NOMO-1 treated with dmso at 0.1 percent for 144 hours (cell line): ENCODE results near the gene AADACL4.
"Not testable (repeated sequence)": the region's sequence is repeated elsewhere in the genome, so short reads cannot be mapped to it uniquely, and the experiment has no call there.

Source experiments
- DNase-seq: peaks from one replicate; lab custom pipeline; 2025; ENCODE audit not compliant: unreplicated experiment; lab: John Stamatoyannopoulos, UW

The AADACL4 gene

DNA sequence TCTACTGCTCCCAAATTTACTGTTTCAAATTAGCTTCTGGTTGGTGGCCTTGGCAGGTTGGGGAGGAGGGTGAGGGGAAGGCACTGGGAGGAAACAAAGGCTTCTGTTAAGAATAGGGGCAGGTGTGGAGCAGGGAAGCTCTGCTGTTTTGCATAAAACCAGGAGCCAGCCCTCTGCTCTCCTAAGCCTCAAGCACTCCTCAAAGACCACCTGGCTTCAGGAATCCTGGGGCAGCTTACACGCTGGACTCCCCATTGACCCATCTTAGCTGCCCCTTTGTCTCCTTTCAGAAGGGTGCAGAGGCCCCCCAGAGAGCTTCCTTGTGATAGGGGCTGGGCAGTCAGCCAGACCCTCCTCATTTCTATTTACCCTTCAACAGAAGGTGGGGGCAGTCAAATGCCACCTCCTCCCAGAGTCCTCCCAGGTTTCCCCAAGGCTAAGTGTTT lies 14.4 kb upstream of the AADACL4 start:
- no peak for DNase-seq

GRCh38 chr1:12629985-12630760 lies 13.7 kb upstream of the AADACL4 start:
- DNase-seq: no peak

DNA sequence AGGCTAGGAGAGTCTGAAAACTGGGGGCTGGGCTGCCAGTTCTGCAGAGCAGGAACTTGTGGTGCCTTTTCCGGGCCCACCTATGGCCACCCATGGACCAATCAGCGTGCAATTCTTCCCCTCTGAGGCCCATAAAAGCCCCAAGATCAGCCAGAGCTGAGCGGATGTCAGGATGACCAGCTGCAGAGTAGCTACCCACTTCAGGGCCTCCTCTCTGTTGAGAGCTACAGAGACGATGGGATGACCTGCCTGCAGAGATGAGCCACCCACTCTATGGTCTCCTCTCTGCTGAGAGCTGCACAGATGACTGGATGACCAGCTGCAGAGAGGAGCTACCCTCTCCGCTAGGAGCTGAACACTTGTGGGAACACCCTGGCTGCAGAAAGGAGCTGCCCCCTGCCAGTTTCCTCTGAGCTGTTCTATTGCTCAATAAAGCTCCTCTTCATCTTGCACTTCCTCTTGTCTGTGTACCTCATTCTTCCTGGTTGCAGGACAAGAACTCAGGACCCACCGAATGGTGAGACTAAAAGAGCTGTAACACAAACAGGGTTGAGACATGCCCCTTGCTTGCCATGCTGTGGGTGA lies 12.8 kb upstream of the AADACL4 start:
- no peak for DNase-seq

- DNase-seq: no peak
Observed at GRCh38 chr1:12631571-12631970, 12.3 kb upstream of the AADACL4 start.

DNA sequence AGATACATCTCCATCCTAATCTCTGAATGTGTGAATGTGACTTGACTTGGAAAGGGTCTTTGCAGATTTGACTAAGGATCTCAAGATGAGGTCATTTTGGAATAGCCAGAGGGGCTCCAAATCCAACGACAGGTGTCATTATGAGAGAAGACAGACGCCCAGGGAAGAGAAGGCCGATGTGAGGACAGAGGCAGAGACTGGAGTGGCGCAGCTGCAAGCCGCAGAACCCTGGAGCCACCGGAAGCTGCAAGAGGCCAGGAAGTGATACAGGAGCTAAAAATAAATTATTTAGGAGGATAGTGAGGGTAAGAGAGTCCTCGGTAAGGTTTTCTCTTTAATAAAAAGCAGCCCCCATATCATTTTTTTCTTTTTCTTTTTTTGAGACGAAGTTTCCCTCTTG lies 9.7 kb upstream of the AADACL4 start:
- DNase-seq: peak; percentile 26

DNA sequence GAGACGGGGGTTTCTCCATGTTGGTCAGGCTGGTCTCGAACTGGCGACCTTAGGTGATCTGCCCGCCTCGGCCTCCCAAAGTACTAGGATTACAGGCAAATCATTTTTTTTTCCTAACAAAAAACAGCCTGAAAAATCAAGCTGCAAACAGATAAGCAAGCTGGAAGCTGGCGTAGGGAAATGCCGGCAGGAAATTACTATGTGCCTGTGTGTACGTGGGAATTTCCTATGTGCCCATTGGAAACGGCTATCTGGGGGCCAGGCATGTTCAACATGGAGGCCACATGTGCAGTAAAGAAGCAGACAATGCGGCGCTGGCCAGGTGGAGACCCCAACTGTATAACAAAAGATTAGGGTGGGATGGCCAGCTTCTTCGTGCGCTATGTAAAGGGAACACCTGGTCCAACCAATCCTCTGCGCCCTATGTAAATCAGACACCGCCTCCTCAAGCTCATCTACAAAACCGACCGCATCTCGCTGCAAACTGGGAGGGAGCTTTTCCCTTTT lies 9.1 kb upstream of the AADACL4 start:
- no peak for DNase-seq

DNA sequence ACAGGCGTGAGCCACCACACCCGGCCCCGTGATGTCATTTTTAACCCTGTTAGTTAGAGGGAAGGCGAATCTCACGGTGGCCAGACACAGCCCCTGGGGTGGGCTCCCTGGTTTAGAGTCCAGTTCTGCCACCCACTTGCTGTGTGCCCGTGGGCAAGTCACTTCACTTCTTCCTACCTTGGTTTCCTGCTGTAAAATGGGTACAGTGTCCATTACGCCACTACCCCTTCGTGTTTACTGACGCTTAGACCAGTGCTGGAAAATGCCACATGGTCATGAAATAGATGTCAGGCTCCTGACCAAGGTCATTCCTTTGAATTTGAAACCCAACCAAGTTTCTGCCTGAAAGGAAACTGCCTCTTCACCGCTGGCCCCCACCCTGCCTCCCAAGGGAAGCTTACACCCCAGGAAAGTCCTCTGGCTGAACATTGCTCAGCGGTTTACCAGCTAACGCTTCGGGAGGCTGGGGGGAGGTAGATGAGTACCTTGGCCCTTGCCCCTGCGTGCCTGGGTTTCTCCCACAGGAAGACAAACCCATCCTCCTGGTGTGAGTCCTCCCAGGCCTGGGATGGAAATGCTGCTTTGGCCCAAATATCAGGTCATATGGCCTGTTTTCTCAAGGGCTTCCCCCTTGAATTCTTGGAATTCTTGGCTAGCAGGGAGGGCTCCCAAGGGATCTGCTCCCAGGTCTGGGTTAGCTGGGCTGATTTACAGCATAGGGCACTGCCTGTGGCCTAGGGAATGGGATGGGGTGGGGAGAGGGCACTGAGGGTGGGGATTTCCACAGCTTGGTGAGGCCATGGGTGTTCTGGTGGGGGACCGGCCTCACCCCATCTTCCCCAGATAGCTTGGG lies 7.6 kb upstream of the AADACL4 start:
- no peak for DNase-seq

DNA sequence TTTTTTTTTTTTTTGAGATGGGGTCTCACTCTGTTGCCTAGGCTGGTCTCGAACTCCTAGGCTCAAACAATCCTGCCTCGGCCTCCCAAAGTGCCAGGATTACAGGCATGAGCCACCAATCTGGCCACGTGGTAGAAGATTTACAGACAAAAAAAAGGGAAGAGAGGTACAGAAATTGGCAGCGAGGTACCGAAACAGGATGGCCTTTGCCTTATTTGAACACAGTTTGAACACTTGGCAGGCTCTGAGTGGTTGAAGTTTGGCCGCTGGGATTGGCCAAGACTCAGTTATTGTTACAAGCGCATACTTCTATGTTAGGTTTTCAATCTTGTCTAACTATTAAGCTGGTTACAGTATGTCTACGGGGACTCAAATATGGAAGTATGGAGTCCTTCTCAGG lies 6.2 kb upstream of the AADACL4 start:
- no peak for DNase-seq

- DNase-seq: no peak
Observed at GRCh38 chr1:12640237-12640957, 3.5 kb upstream of the AADACL4 start.

DNA sequence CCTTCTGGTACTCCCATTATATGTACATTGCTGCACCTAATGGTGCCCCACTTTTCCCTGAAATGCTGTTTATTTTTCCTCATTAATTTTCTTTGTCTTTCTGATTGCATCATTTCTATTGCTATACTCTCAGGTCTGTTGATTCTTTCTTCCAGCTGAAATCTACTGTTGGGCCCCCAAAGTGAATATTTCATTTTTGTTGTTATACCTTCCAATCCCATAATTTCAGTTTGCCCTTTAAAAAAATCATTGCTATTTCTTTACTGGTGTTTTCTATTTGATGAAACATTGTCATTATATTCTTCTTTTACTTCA lies 3.0 kb upstream of the AADACL4 start:
- DNase-seq: no peak

DNA sequence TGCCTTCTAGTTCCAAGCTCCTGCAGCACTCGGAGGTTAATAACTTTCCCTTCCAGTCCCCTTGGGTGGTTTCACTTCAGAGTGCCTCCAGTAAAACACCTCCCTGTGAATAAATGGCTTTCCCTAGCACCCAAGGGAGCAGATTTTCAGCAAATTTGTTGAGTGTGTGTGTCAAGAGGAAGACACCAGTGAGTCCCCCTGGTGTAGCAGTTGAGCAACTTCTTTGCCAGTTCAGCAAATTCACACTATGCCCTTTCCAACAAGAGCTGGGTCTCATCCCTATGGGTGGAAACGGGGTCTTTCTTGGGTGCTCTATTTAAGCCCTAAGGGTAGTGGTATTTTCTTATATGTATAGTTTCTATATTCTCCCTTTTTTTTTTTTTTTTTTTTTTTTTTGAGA lies 806 bp upstream of the AADACL4 start:
- no peak for DNase-seq

DNA sequence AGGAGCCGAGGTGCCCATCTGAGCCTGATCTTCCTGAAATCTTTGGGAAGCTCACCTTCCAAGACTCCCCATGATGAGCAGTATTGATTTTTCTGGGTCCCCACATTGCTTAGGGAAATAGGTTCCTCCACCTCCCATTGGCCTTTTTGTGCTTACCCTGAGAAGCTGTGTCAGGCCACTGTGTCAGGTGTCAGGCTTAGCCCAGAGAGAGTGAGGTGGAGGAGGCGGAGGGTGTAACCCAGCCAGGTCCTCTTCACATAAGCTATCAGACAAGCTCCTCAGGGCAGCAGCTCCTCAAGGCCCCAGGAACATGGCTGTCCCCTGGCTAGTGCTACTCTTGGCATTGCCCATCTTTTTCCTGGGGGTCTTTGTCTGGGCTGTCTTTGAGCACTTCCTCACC lies 352 bp downstream of the AADACL4 start:
- no peak for DNase-seq

- no peak for DNase-seq
Observed at GRCh38 chr1:12644829-12645228, 944 bp downstream of the AADACL4 start.

- not testable (repeated sequence) for DNase-seq
Observed at GRCh38 chr1:12645401-12645800, 1.5 kb downstream of the AADACL4 start.

- no peak for DNase-seq
Observed at GRCh38 chr1:12648741-12649140, 4.9 kb downstream of the AADACL4 start.

DNA sequence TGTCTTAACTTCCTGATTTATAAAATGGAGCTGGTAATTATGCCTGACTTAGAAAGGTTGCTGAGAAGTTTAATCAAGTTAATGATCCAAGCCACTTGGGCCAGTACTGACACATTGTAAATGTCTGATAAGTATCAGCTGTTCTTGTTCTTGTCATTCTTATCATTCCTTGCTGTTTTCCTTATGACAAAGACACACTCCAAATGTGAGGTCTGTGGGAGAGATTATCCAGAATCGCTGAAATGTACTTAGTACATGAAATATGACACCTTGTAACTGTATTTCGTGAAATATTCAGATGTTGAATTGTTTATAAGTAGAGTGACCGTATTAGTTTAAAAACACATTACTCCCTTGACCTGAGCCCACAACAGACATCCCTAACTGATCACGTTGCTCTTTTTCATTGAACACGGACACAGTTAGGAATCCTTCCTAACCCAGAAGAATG lies 6.1 kb downstream of the AADACL4 start:
- DNase-seq: no peak

DNA sequence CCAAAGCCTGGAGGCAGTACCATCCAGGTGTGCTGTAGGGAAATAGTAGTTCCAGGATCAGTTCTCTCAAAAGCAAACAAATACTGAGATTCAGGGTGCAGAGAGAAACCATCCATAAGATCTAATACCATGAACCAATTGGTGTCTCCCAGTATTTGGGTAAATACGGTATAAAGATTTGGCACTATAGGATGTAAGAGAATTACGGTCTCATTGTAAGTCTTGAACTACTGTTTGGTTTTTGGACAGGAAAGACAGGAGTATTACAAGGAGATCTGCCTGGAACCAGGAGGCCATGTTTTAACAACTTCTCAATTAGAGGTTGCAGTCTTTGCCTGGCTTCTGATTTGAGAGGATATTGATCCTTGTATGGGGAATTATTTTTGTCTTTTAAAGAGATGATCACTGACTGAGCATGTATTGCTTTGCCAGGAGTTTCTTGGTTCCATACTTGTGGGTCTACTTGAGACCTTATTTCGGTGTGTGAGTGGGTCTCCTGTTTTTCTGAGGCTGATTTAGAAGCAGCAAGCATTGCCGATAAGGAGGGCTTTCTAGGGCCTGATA lies 10.2 kb downstream of the AADACL4 start:
- DNase-seq: no peak

DNA sequence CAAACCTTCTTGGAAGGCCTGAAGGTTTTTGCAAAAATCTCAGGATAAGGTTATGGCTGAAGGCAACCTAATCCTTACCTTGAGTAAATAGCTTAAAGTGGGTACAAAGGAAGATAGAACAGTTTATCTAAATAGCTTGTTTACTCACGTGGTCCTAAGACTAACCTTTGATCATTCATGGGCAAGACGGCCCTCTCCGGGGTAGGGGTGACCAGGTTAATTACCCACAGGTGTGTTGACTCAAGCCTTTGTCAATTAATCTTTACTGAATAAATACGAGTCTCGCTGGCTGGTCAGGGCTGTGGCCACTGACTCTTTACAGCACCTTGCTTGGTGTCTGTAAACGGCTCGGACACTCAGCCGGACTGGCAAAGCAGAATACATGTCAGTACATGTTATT lies 10.8 kb downstream of the AADACL4 start:
- DNase-seq: no peak

DNA sequence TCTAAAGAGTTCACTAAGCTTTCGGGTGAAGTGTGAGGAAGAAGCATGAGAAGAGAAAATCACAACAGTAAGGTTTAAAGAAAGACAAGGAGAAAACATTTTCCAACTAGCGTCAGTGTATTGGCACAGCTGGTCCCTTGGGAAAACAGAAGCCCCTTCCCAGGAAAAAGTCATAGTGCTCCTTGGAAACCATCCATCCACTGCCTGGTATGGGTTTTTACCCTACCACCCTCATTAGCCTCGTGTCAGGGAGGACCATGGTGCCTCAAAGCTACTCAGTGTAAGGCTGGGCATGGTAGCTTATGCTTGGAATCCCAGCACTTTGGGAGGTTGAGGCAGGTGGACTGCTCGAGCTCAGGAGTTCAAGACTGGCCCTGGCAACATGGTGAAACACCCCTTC lies 12.7 kb downstream of the AADACL4 start:
- DNase-seq: no peak

DNA sequence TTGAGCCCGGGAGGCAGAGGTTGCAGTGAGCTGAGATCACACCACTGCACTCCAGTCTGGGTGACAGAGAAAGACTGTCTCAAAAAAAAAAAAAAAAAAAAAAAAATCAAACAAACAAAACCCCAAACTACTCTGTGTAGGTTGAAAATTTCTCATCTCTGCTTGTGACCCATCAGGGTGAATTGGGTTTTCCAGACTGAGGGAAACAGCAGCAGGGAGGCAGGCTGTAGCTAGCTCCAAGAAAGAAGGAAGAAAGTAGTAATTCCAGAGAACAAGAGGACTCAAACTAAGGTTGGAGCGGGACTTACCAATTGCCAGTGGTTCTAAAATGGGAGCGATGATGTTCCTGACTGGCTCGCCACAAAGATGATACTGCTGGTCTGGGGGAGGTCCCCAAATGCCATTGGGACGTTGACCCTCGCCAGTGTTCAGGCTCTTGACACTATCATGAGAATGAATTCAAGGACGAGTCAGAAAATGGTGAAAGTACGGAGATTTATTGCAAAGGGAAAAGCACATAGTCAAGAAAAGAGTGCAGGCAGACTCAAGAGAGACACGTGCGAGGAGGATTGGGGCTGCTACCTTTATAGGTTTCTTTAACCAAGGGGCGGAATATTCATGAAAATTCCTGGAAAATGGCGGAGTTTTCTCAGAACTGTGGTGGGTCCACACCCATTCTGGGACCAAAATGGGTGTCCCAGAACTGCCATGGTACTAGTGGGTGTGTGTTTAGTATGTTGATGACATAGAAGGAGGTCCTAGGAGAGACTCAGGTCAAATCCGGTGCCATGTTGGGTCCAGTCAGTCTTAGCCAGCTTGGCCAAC lies 13.4 kb downstream of the AADACL4 start:
- no peak for DNase-seq
